Stimulated activated naive B cell treated with anti-CD40 and anti-IgM and Interleukin-4, amounts not matched to agents 10 μg/mL and 1 μg/mL and 100 μg/mL, for 72 hours (primary cell): Measurements from ENCODE around the gene ABLIM2.
A peak's percentile ranks its signal among the peaks of the same experiment; 100 is the strongest.

Source experiments
- ATAC-seq, 2 donors: fragments of 150-1000 bp; cut with Tn5 transposase; replicated peaks; 2 replicates each; pipeline ENCODE4 v1.10.0; 2021; ENCODE audit warnings: moderate library complexity in 1 of 2
- DNase-seq: peaks from one replicate; pipeline ENCODE4 v3.0.0; 2021
- H3K27ac Mint-ChIP-seq: one replicate; pipeline ENCODE4 v1.8.0; 2022; ENCODE audit warnings: mild to moderate bottlenecking, mixed read lengths
- H3K27me3 Mint-ChIP-seq, 2 donors: one replicate each; pipeline ENCODE4 v1.8.0; 2022; ENCODE audit warnings: mixed read lengths in 2 of 2
- H3K36me3 Mint-ChIP-seq, 2 donors: one replicate each; pipeline ENCODE4 v1.8.0; 2022; ENCODE audit warnings: mixed read lengths in 2 of 2, mild to moderate bottlenecking in 1 of 2
- H3K4me1 Mint-ChIP-seq, 2 donors: one replicate each; pipeline ENCODE4 v1.8.0; 2022; ENCODE audit warnings: mixed read lengths in 2 of 2, mild to moderate bottlenecking in 1 of 2
- H3K4me3 Mint-ChIP-seq, 2 donors: one replicate each; pipeline ENCODE4 v1.8.0; 2022; ENCODE audit warnings: mild to moderate bottlenecking in 2 of 2, mixed read lengths in 2 of 2, moderate library complexity in 1 of 2
- H3K9me3 Mint-ChIP-seq, 2 donors: one replicate each; pipeline ENCODE4 v1.8.0; 2022; ENCODE audit warnings: mixed read lengths in 2 of 2, mild to moderate bottlenecking in 1 of 2

Gene ABLIM2

DNA sequence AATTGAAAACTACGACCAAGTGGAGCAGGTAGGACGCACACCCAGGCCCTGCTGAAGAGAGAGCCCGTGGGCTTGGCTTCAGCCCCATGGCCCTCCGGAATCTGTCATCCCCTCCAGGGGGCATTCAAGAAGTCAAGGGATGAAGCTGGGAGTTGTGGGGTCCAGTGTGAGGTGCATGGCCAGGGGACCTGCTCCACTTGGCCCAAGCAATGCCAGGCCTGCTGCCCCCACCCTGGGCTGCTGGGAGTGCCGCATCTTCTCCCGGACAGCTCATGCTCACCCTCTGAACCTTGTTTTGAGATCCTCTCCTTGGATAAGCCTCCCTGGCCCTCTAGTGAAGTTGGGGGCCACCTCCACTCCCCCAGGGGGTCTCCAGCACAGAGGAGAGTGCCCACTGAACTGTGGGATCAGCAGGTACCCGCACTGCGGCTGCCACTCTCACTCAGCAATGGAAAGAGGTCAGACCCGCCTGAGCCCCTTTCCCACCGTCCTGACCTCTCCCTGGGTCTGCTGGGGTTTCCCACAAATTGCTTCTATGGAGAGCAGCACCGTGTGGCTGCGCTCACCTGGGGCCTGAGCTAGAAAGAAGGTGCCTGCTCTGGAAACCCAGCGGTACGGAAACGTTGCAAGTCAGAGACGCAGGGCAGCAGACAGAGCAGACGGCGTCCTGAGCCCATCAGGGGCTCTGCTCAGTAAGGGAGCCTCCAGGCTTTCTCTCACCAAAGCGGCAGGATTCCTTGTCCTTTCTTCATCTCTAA, 5.0 kb upstream of the ABLIM2 start:
- H3K4me1 Mint-ChIP-seq: peaks cover 66 to 92% of the 10 kb centered on the region in 2 donors
- H3K9me3 Mint-ChIP-seq: peaks cover 8 to 14% of the 10 kb centered on the region in 2 donors
- H3K36me3 Mint-ChIP-seq: peaks cover 4 to 10% of the 10 kb centered on the region in 2 donors
- peak overlapping the region; percentile 75 to 82 for H3K4me3 Mint-ChIP-seq
- DNase-seq (no peak), ATAC-seq (no peak)
- no peaks in the 10 kb centered on the region for H3K27me3 Mint-ChIP-seq
- peak overlapping the region; percentile 95 for H3K27ac Mint-ChIP-seq

DNA sequence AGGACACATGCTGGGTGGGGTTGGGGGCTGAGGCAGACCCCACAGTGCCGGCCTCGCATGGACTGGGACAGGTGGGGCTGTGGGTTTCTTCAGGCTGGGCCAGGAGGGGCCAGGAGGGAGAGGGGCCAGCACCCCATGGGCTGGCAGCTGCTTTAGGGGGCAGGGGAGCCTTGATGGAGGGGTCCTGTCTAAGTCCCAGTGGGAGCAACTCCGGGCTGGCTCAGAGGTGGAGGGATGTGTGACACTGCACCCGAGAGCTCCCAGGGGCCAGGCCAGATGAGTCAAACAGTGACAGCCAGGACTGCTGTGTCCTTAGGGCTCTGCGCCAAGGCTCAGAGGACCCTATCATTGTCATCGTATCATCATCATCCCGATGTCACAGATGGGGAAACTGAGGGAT, 4.4 kb upstream of the ABLIM2 start:
- Mint-ChIP-seq H3K9me3 (peaks cover 8 to 14% of the 10 kb centered on the region in 2 donors), H3K27ac (peak overlapping the region; percentile 95), H3K4me3 (peak overlapping the region; percentile 75 to 82), H3K4me1 (peaks cover 66 to 92% of the 10 kb centered on the region in 2 donors), H3K27me3 (no peaks in the 10 kb centered on the region), H3K36me3 (peaks cover 4 to 10% of the 10 kb centered on the region in 2 donors)
- peak; percentile 31 to 39 for ATAC-seq
- peak; percentile 46 for DNase-seq

DNA sequence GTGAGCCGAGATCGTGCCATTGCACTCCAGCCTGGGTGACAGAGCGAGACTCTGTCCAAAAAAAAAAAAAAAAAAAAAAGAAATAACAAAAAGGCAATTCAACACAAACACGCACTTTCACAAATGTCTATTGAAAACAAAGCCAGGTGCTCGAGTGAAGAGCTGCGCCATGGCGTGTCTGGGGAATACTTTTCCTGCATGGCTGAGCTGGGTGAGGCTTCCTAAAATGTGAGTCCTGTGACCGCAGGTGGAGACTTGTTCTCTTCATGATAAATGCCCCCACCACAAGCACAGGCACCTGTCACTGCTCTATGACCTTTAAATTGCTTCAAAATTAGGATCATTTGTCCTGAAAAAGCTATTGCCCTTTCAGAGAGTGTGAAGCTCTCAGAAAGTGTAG, 4.0 kb upstream of the ABLIM2 start:
- Mint-ChIP-seq H3K4me3 (peak overlapping the region; percentile 75 to 82), H3K27ac (peak overlapping the region; percentile 95), H3K9me3 (peaks cover 8 to 14% of the 10 kb centered on the region in 2 donors)

DNA sequence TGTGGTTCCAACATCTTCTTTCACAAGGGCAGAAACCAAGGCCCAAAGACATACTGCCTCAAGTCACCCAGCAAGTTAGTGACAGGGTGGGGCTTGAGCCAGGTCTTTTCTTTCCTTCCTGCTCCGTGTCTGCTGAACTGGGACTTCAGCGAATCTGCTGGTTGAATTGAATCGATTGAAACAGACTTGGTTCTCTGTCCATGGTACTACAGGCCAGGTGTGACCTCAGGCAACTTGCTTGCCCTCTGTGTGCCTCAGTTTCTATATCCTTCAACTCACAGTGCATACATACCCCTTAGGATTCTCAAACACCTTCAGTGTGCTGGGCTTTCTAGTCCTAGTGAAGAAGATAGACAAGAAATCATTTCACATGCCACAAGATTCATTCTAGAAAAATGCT, 2.0 kb upstream of the ABLIM2 start:
- ATAC-seq (no peak), DNase-seq (no peak)
- H3K4me3 Mint-ChIP-seq: peak overlapping the region; percentile 17 to 97
- H3K27ac Mint-ChIP-seq: no peak overlapping the region
- H3K36me3 Mint-ChIP-seq: peaks cover 7 to 14% of the 10 kb centered on the region in 2 donors
- H3K27me3 Mint-ChIP-seq: peaks cover 5 to 9% of the 10 kb centered on the region in 2 donors
- H3K4me1 Mint-ChIP-seq: peaks cover 53 to 80% of the 10 kb centered on the region in 2 donors
- no peaks in the 10 kb centered on the region for H3K9me3 Mint-ChIP-seq

More for the DNA sequence above, 4.0 kb upstream of the ABLIM2 start:
- H3K36me3 Mint-ChIP-seq: peaks cover 4 to 11% of the 10 kb centered on the region in 2 donors
- H3K4me1 Mint-ChIP-seq: peaks cover 64 to 89% of the 10 kb centered on the region in 2 donors
- peaks cover under 1 to 2% of the 10 kb centered on the region in 2 donors for H3K27me3 Mint-ChIP-seq
- DNase-seq (peak; percentile 82), ATAC-seq (peak; percentile 60 to 70)

DNA sequence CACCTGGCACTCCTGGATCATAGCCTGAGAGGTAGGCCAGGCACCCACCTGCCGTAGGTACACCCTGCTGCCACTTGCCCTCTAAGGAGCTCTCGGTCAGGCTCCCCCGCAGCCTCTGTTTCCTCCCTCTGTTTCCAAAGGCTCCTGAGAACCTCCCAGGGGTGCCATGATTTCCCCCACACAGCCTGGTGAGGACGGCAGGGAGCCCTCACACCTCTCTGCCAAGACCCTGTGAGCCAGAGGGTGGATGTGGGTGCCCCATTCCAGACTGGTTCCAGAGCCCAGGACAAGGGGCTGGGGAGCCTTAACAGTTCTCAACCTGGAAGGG, 1.6 kb upstream of the ABLIM2 start:
- Mint-ChIP-seq H3K27me3 (peaks cover 5 to 12% of the 10 kb centered on the region in 2 donors), H3K4me3 (peak overlapping the region; percentile 97 to 99), H3K27ac (no peak overlapping the region), H3K36me3 (peaks cover 7 to 18% of the 10 kb centered on the region in 2 donors), H3K9me3 (no peaks in the 10 kb centered on the region), H3K4me1 (peaks cover 52 to 80% of the 10 kb centered on the region in 2 donors)
- ATAC-seq (no peak), DNase-seq (no peak)

DNA sequence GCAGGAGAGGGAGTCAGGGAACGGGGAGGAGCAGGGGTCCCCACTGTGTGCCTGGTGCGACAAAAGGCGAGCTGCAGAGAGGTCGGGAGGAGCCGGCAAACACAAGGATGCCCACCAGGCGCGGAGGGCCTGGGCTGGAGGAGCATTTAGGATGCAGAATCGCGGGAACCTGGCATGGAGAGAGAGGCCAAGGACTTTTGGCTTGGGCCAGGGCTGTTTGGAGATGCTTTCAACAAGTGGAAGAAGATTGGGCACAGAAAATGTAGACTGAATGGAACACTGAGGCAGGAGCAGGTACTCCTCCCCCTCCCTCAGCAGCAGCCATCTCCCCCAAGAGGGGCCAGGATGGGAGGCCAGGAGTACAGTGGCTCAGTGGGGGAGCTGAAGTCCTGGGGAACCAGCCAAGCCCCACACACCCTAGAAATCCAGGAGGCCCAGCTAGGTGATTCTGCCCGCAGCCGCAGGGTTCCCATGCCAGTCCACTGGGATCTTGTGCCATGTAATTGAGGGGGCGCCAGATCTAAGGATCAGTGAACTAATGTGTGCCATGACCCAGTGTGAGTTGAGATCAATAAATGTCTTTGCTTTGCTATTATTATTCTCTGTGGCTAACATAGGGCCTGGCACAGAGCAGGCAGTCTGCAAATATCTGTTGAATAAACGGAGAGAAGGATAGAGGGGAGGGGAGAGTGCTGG, 1.1 kb upstream of the ABLIM2 start:
- H3K4me3 Mint-ChIP-seq: peak overlapping the region; percentile 97 to 99
- no peak for DNase-seq
- H3K4me1 Mint-ChIP-seq: peaks cover 48 to 76% of the 10 kb centered on the region in 2 donors
- H3K9me3 Mint-ChIP-seq: no peaks in the 10 kb centered on the region
- H3K27ac Mint-ChIP-seq: peak overlapping the region; percentile 84
- ATAC-seq: no peak
- H3K27me3 Mint-ChIP-seq: peaks cover 5 to 12% of the 10 kb centered on the region in 2 donors
- H3K36me3 Mint-ChIP-seq: peaks cover 7 to 18% of the 10 kb centered on the region in 2 donors

DNA sequence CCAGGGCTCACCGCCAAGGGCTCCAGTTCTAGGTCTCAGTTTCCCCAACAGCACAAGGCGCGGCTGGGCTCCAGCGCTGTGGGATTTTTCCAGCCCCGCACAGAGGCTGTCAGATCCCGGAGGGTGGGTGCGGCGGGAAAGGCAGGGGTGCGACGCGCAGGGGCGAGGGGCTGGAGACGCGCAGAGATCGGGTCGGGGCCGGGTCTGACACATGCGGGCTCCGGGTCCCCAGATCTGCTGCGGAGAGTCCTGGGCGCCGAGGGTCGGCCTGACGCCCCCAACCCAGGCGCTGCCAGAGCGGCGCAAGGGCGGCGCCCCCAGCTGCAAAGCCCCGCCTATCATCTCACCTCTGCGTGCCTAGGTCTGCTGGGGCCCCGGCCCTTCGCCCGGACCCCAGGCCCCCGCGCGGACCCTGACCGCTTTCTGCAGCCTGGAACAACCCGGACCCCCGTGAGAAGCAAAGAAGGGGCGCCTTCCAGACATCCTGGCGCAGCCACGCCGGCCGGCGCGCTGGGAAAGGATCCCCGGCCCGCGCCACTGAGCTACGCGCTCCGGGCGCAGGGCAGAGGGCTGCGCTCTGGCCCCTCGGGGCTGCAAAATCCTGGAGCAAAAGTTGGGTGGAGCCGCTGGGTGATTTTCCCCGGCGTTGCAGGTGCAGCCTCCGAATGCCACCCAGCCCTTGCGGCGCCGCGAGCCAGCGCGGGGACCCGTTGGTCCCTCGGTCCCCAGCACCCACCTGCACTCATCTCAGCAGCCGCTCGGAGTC, 486 bp downstream of the ABLIM2 start:
- no peak overlapping the region for H3K27ac Mint-ChIP-seq
- peaks cover 10 to 20% of the 10 kb centered on the region in 2 donors for H3K36me3 Mint-ChIP-seq
- H3K4me1 Mint-ChIP-seq: peaks cover 33 to 60% of the 10 kb centered on the region in 2 donors
- H3K9me3 Mint-ChIP-seq: no peaks in the 10 kb centered on the region
- H3K27me3 Mint-ChIP-seq: peaks cover 5 to 12% of the 10 kb centered on the region in 2 donors
- no peak for DNase-seq
- H3K4me3 Mint-ChIP-seq: peak overlapping the region; percentile 97 to 99
- no peak for ATAC-seq

DNA sequence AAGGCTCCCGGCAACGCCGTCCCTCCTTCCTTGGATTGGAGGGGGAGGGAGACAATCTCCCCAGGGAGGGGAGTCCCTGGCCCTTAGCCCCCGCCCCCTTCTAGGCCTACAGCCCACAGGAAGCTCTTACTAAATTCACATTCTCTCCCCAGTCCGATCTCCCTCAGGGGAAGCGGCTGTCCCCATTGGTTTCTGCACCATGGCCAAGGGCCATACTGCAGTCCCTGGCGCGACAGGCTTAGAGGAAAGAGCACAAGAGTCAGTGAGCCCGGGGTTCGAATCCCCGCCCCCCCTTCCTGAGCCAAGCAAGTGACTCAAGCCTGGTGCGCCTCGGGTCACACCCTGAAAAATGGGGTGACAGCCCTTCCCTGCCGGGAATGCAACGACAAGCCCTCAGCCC, 1.1 kb downstream of the ABLIM2 start:
- Mint-ChIP-seq H3K4me1 (peaks cover 29 to 54% of the 10 kb centered on the region in 2 donors), H3K36me3 (peaks cover 11 to 25% of the 10 kb centered on the region in 2 donors), H3K27ac (no peak overlapping the region), H3K4me3 (peak overlapping the region; percentile 72 to 97), H3K27me3 (peaks cover 5 to 12% of the 10 kb centered on the region in 2 donors), H3K9me3 (no peaks in the 10 kb centered on the region)
- no peak for DNase-seq
- no peak for ATAC-seq

DNA sequence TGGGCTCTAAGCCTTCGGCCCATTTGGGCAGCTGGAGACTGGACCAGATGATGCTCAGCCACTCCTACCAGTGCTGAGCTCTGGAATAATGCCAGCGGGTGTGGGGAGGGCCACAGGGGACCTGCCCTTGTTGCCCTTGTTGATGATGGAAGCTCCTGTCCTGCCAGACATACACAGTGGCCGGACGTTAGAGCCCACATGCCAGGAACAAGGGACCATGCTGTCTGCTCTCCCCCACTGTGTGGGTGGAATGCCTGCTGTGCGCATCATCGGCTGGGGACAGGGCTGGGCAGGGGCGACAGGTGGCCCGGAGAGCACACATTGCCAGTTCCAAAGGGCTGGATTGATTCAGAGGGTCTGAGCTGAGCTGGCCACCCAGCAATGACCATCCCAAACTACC, 2.0 kb downstream of the ABLIM2 start:
- no peak for ATAC-seq
- H3K27ac Mint-ChIP-seq: no peak overlapping the region
- no peak overlapping the region for H3K4me3 Mint-ChIP-seq
- H3K4me1 Mint-ChIP-seq: peaks cover 23 to 45% of the 10 kb centered on the region in 2 donors
- DNase-seq: no peak
- H3K36me3 Mint-ChIP-seq: peaks cover 11 to 22% of the 10 kb centered on the region in 2 donors
- no peaks in the 10 kb centered on the region for H3K9me3 Mint-ChIP-seq
- H3K27me3 Mint-ChIP-seq: peaks cover 5 to 12% of the 10 kb centered on the region in 2 donors

DNA sequence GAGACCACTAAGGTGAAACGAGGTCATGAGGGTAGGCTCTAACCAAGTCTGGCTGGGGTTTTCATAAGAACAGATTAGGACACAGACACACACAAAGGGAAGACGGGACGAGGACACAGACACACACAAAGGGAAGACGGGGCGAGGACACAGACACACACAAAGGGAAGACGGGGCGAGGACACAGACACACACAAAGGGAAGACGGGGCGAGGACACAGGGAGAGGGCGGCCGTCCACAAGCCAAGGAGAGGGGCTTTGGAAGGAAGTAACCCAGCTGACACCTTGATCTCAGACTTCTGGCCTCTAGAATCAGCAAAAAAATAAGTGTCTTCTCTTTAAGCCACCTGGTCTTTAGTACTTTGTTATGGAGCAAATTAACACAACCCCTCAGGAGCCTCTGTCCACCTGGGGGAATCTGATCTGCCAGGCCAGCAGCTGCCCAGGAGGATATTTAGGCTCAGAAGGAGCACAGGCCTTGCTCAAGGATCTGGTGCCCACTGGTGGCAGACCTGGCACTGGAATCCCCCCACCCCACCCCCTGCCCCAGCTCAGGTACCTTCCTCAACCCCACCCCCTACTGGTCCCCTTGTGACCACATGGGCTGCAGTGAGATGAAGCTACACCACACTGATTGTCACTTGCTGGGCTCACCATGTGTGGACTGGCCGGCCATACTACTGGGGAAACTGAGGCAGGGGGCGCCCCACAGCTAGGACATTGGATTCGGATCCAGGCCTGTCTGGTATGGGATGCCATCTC, 2.8 kb downstream of the ABLIM2 start:
- H3K27me3 Mint-ChIP-seq: peaks cover 5 to 12% of the 10 kb centered on the region in 2 donors
- H3K4me3 Mint-ChIP-seq: no peak overlapping the region
- peaks cover 11 to 22% of the 10 kb centered on the region in 2 donors for H3K36me3 Mint-ChIP-seq
- no peaks in the 10 kb centered on the region for H3K9me3 Mint-ChIP-seq
- H3K4me1 Mint-ChIP-seq: peaks cover 21 to 38% of the 10 kb centered on the region in 2 donors
- DNase-seq (no peak), ATAC-seq (no peak)
- no peak overlapping the region for H3K27ac Mint-ChIP-seq

DNA sequence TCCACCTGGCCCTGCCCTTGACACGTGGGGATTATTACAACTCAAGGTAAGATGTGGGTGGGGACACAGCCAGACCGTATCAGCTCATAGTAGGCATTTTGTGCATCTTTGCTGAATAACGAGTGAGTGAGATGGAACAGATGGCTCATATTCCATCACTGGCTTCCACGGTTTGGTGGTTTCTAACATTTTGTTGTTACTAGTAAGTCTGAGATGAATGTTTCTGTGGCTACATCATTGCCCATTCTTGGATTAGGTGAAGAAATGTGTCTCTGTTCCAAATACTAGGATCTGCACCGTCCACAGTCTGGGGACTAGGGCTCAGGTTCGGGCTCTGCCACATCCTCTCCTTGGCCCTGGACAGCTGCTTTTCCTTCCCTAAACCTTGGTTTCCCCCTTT, 3.6 kb downstream of the ABLIM2 start:
- H3K27me3 Mint-ChIP-seq: peaks cover 5 to 12% of the 10 kb centered on the region in 2 donors
- H3K36me3 Mint-ChIP-seq: peaks cover 11 to 24% of the 10 kb centered on the region in 2 donors
- H3K4me3 Mint-ChIP-seq: no peak overlapping the region
- DNase-seq (no peak), ATAC-seq (no peak)
- H3K9me3 Mint-ChIP-seq: no peaks in the 10 kb centered on the region
- no peak overlapping the region for H3K27ac Mint-ChIP-seq
- H3K4me1 Mint-ChIP-seq: peaks cover 16 to 30% of the 10 kb centered on the region in 2 donors

DNA sequence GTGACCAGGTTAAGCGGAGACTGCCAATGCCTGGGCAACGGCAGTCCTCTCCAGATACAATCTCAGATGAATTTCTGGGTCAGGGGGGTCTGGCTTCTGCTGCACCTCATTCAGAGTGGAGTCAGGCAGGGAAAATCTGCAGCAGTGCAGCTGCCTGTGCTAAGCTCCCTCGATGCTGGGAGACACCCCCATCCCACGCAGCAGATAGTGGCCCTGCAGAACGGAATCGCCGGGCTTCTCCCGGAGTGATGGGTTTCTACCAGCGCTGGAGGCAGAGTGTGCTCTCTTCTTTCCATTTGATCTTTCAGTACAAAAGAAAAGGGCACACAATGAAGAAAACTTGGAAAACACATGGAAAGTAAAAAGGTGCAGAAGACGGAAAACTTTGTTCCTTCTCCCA, 5.2 kb downstream of the ABLIM2 start:
- peaks cover 6 to 16% of the 10 kb centered on the region in 2 donors for H3K4me1 Mint-ChIP-seq
- H3K36me3 Mint-ChIP-seq: peaks cover 11 to 28% of the 10 kb centered on the region in 2 donors
- DNase-seq (no peak), ATAC-seq (no peak)
- no peak overlapping the region for H3K4me3 Mint-ChIP-seq
- peaks cover 8 to 19% of the 10 kb centered on the region in 2 donors for H3K27me3 Mint-ChIP-seq
- peak overlapping the region; percentile 9 for H3K27ac Mint-ChIP-seq
- no peaks in the 10 kb centered on the region for H3K9me3 Mint-ChIP-seq

DNA sequence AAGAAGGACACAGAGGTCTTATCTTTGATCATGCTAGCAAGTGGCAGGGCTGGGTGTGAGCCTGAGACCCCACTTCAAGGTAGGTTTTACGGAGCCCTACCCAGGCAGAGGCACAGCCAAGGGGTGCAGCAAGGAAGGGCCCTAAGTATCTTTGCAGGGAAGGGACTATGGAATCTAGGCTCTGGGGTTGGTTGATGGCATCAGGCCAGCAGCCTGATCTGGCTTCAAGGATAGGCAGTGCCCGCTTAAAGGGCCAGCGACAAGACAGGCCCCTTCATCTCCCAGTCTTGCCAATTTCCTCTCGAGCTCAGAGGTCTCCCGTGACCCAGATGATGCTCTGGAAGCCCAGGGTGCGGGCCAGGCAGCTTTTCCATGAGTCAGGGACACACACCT, 5.8 kb downstream of the ABLIM2 start:
- H3K27ac Mint-ChIP-seq: no peak overlapping the region
- ATAC-seq: no peak

More for the DNA sequence above, 5.8 kb downstream of the ABLIM2 start:
- no peak for DNase-seq
- peaks cover 6 to 16% of the 10 kb centered on the region in 2 donors for H3K4me1 Mint-ChIP-seq
- peaks cover 8 to 21% of the 10 kb centered on the region in 2 donors for H3K27me3 Mint-ChIP-seq
- H3K9me3 Mint-ChIP-seq: no peaks in the 10 kb centered on the region
- no peak overlapping the region for H3K4me3 Mint-ChIP-seq
- peaks cover 11 to 33% of the 10 kb centered on the region in 2 donors for H3K36me3 Mint-ChIP-seq
